HG03558 (cell line): ENCODE data around the gene MFSD6L.
"Not testable (repeated sequence)": the region's sequence is repeated elsewhere in the genome, so short reads cannot be mapped to it uniquely, and the experiment has no call there.

Source experiments
- ATAC-seq: cut with Tn5 transposase; IDR thresholded peaks from one replicate; pipeline ENCODE4 v1.9.1; 2021; ENCODE audit warnings: moderate number of reproducible peaks; ENCODE audit not compliant: unreplicated experiment; ENCODE audit errors: extremely low read depth

Gene MFSD6L

GRCh38 chr17:8828517-8828875 is 29.3 kb upstream of the MFSD6L start:
- ATAC-seq, result no peak

GRCh38 chr17:8826808-8827435 is 27.8 kb upstream of the MFSD6L start:
- no peak for ATAC-seq

- no peak for ATAC-seq
These were observed 26.6 kb upstream of the MFSD6L start for GRCh38 chr17:8825802-8826201.

- ATAC-seq, result no peak
These were observed 24.1 kb upstream of the MFSD6L start for GRCh38 chr17:8823279-8823678.

- no peak for ATAC-seq
These were observed 23.4 kb upstream of the MFSD6L start for GRCh38 chr17:8822401-8823035.

GRCh38 chr17:8821446-8822105 is 22.4 kb upstream of the MFSD6L start:
- no peak for ATAC-seq

GRCh38 chr17:8820311-8821010 is 21.3 kb upstream of the MFSD6L start:
- ATAC-seq, result no peak

GRCh38 chr17:8818654-8819330 is 19.6 kb upstream of the MFSD6L start:
- no peak for ATAC-seq

- no peak for ATAC-seq
These were observed 18.9 kb upstream of the MFSD6L start for GRCh38 chr17:8818047-8818446.

- ATAC-seq, result no peak
These were observed 7.9 kb upstream of the MFSD6L start for GRCh38 chr17:8806926-8807550.

- no peak for ATAC-seq
These were observed 7.2 kb upstream of the MFSD6L start for GRCh38 chr17:8806253-8806925.

- not testable (repeated sequence) for ATAC-seq
These were observed 6.2 kb upstream of the MFSD6L start for GRCh38 chr17:8805396-8805795.

- ATAC-seq, result no peak
These were observed 4.6 kb upstream of the MFSD6L start for GRCh38 chr17:8803531-8804420.

GRCh38 chr17:8801135-8801840 is 2.1 kb upstream of the MFSD6L start:
- no peak for ATAC-seq

- ATAC-seq, result no peak
These were observed 1.5 kb upstream of the MFSD6L start for GRCh38 chr17:8800656-8801055.

- ATAC-seq, result no peak
These were observed 526 bp upstream of the MFSD6L start for GRCh38 chr17:8799570-8800212.

- no peak for ATAC-seq
These were observed 854 bp downstream of the MFSD6L start for GRCh38 chr17:8798176-8798845.
